B cell (primary cell): ENCODE measurements around the gene AOPEP.

Source experiments
- CTCF ChIP-seq: fragments of 200-600 bp; IDR thresholded peaks from one replicate; pipeline ENCODE4 v1.8.0; 2022; ENCODE audit warnings: antibody characterized with exemption, mild to moderate bottlenecking
- EZH2 ChIP-seq: IDR thresholded peaks from 2 replicates; pipeline ENCODE4 v1.6.1; 2012; ENCODE audit warnings: borderline replicate concordance, low read depth, mild to moderate bottlenecking, moderate library complexity, low read length; ENCODE audit not compliant: insufficient read depth, poor library complexity, severe bottlenecking

GRCh38 chr9:94826044-94826443, 99.5 kb downstream of the AOPEP start:
- TF ChIP-seq CTCF (no peak), EZH2 (no peak)
